ENCODE data around the gene PITPNC1.
"Not testable (repeated sequence)": the region's sequence is repeated elsewhere in the genome, so short reads cannot be mapped to it uniquely, and the experiment has no call there.

PITPNC1 gene

DNA sequence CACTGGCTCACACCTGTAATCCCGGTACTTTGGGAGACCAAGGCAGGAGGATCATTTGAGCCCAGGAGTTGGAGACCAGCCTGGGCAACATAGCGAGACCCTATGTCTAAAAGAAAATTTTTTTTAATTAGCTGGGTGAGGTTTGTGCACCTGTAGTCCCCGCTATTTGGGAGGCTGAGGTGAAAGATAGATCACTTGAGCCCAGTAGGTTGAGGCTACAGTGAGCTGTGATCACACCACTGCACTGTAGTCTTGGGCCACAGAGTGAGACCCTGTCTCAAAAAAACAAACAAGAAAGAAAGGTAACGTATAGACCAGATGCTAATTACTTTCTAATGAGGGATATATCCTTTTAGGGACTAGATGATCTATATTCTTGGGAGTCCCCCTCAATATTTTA is 348.7 kb downstream of the PITPNC1 start:
- TF ChIP-seq, protein P1, sequence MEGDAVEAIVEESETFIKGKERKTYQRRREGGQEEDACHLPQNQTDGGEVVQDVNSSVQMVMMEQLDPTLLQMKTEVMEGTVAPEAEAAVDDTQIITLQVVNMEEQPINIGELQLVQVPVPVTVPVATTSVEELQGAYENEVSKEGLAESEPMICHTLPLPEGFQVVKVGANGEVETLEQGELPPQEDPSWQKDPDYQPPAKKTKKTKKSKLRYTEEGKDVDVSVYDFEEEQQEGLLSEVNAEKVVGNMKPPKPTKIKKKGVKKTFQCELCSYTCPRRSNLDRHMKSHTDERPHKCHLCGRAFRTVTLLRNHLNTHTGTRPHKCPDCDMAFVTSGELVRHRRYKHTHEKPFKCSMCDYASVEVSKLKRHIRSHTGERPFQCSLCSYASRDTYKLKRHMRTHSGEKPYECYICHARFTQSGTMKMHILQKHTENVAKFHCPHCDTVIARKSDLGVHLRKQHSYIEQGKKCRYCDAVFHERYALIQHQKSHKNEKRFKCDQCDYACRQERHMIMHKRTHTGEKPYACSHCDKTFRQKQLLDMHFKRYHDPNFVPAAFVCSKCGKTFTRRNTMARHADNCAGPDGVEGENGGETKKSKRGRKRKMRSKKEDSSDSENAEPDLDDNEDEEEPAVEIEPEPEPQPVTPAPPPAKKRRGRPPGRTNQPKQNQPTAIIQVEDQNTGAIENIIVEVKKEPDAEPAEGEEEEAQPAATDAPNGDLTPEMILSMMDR (IDR thresholded peaks at IDR 0.05; ENCODE audit: low read depth, low read length, missing control alignments) = no peak
- no peak for DNase-seq (ENCODE audit: low read depth)
- no peak overlapping the region for H3K4me3 ChIP-seq (ENCODE audit: low read depth, low read length)

DNA sequence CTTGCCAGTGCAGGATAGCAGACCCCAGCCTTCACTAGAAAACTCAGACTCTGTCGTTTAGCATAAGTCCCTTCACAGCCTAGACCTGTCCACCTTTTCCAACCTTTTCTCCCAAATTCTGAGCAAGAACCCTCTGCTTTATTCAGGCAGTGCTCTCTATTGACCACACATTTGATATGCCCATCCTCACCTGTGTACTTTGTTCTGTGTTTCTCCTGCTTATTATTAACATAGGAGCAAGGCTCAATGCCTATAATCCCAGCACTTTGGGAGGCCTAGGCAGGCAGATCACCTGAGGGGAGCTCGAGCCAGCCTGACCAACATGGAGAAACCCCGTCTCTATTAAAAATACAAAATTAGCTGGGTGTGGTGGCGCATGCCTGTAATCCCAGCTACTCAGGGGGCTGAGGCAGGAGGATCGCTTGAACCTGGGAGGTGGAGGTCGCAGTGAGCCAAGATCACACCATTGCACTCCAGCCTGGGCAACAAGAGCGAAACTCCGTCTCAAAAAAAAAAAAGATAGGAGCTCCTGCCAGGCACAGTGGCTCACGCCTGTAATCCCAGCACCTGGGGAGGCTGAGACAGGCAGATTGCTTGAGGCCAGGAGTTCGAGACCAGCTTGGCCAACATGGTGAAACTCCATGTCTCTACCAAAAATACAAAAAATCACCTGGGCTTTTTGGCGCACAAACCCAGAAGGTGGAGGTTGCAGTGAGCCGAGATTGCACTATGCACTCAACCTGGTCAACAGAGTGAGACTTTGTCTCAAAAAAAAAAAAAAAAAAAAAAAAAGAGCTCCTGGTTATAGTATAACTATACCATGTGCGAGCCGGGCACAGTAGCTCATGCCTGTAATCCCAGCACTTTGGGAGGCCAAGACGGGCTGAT is 350.3 kb downstream of the PITPNC1 start:
- H3K4me3 ChIP-seq (ENCODE audit: low read depth, low read length); DNase-seq (ENCODE audit: low read depth): not testable (repeated sequence)

DNA sequence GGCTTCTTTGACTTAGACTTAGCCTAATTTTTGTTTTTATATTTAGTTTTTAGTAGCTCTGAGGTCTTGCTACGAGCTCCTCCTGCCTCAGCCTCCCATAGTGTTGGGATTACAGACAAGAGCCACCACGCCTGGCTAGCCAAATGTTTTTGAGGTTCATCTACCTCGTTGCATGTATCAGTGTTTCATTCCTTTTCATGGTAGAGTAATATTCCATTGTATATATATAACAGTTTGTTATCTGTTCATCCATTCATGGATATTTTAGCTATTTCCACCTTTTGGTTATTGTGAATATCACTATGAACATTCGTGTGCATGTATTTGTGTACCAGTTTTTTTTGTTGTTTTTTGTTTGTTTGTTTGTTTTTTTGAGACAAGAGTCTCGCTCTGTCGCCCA is 352.8 kb downstream of the PITPNC1 start:
- TF ChIP-seq, protein P1 (IDR thresholded peaks at IDR 0.05; ENCODE audit: low read depth, low read length, missing control alignments) = no peak
- H3K4me3 ChIP-seq (ENCODE audit: low read depth, low read length) = no peak overlapping the region
- DNase-seq (ENCODE audit: low read depth) = no peak

DNA sequence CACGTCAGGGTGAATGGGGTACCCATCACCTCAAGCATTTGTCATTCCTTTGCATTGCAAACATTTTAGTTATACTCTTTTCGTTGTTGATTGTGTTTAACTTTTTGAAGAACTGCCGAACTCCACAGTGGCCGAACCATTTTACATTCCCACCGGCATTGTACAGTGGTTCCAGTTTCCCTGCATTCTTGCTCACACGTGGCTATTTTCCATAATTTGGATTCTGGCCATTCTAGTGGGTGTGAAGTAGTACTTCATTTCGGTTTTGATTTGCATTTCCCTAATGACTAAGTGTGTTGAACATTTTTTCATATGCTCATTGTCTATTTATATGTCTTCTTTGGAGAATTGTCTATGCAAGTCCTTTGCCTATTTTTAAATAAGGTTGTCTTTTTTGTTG is 353.6 kb downstream of the PITPNC1 start:
- H3K4me3 ChIP-seq (ENCODE audit: low read depth, low read length) = no peak overlapping the region
- no peak for DNase-seq (ENCODE audit: low read depth)
- TF ChIP-seq, protein P1 (IDR thresholded peaks at IDR 0.05; ENCODE audit: low read depth, low read length, missing control alignments) = no peak

DNA sequence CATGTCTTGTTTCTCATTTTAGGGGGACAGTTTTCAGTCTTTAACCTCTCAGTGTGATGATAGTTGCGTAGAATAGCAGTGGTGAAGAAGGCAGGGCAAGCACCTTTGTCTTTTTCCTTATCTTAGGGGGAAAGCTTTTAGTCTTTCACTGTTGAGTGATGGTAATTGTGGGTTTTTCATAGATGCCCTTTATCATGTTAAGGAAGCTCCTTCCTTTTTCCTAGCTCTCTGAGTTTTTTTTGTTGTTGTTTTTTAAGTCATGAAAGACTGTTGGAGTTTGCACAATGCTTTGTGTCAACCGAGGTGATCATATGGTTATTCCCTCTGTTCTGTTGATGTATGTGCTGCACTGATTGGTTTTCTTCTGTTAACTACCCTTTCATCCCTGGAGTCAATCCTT is 356.4 kb downstream of the PITPNC1 start:
- H3K4me3 ChIP-seq (ENCODE audit: low read depth, low read length) = no peak overlapping the region
- no peak for DNase-seq (ENCODE audit: low read depth)
- TF ChIP-seq, protein P1 (IDR thresholded peaks at IDR 0.05; ENCODE audit: low read depth, low read length, missing control alignments) = no peak

DNA sequence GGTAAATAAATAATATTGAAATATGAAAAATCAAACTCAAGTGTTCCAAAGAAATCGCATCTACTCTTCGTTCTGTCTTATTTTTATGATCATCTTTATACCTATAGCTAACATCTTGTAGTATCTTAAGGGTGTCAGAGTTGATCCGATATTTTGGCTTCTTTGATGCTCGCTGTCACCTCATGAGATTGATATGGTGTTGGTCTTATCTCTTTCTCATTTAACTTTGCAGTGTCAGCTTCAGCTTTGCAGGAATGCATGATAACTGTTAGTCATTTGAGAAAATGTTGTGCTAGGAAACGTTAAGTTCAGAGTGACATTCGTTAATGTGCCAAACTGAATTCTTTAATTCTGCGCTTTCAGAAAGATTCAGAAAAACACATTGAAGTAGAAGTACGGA is 360.1 kb downstream of the PITPNC1 start:
- H3K4me3 ChIP-seq (ENCODE audit: low read depth, low read length) = no peak overlapping the region
- no peak for DNase-seq (ENCODE audit: low read depth)
- TF ChIP-seq, protein P1 (IDR thresholded peaks at IDR 0.05; ENCODE audit: low read depth, low read length, missing control alignments) = no peak

DNA sequence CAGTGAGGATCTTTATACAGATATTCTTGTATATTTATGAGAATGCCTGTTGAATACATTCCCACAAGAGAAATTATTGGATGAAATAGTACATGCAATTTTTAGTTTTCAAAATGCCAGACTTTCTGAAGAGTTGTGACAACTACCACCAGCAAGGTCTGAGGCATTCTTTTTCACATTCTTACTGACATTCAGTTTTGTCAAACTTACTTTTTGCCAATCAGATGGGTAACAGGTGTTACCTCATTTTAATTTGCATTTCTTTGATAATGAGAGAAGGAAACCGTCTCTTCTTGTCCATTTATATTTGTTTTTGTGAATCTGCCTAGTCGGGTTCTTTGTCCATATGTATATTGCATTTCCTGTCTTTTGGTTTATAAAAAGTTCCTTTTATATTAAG is 364.9 kb downstream of the PITPNC1 start:
- H3K4me3 ChIP-seq (ENCODE audit: low read depth, low read length) = no peak overlapping the region
- DNase-seq (ENCODE audit: low read depth) = no peak
- TF ChIP-seq, protein P1 (IDR thresholded peaks at IDR 0.05; ENCODE audit: low read depth, low read length, missing control alignments) = no peak

Measured in GM12864 (cell line).